ENCODE measurements around the gene SMAD6.
"Not testable (repeated sequence)": the region's sequence is repeated elsewhere in the genome, so short reads cannot be mapped to it uniquely, and the experiment has no call there.

- not testable (repeated sequence) for TF ChIP-seq CTCF, POLR2A (IDR thresholded peaks at IDR 0.05)
Observed at GRCh38 chr15:66758217-66758616, 56.2 kb downstream of the SMAD6 start.

All from prostate gland (tissue), 2 donors.